K562 (cell line): ENCODE data around the gene MARCHF9. TPM values are rescaled to one million over a fixed set of nuclear protein-coding genes. Genes with fewer than 3 reads are reported as not detected.

ENCODE experiments used
- ATAC-seq: fragments of 200-7000 bp; cut with Tn5 transposase; 3 replicates; pipeline ENCODE4 v1.9.1; 2020; ENCODE audit warnings: moderate library complexity
- BruUV-seq: library from RNA; stranded (reverse); fragments of 400-500 nt; replicated peaks from 2 replicates; lab custom pipeline; 2021; lab: Mats Ljungman, UMichigan
- CTCF ChIA-PET: fragments of 300-600 bp; formaldehyde crosslinking; extraction: SDS; loops from one replicate; lab custom pipeline; 2021; ENCODE audit warnings: low intra/inter-chr PET ratio; lab: Yijun Ruan, JAX
- POLR2A ChIA-PET: fragments of 300-600, 350-650 bp; sonication (Branson Sonifier 250); formaldehyde crosslinking; extraction: SDS; loops from one replicate; lab custom pipeline; 2021; ENCODE audit warnings: antibody characterized with exemption, inconsistent platforms; lab: Yijun Ruan, JAX
- DNase-seq, 4 experiments: peaks; one replicate each; pipeline versions ENCODE4 v3.0.0 to v3.0.0-alpha.2; 2011 to 2018; ENCODE audit warnings: low spot score in 3 of 4, mixed read lengths in 3 of 4; ENCODE audit errors: extremely low read depth in 1 of 4
- FAIRE-seq: peaks from 2 replicates; lab custom pipeline; 2011; peaks lifted over from hg19 to GRCh38; lab: Jason Lieb, UNC
- H2AFZ ChIP-seq: 2 replicates; pipeline ENCODE4 v1.6.0; 2011; ENCODE audit warnings: low read depth, low read length, control low read depth, inconsistent platforms
- H3K27ac ChIP-seq: fragments of 200-600 bp; 3 replicates; pipeline ENCODE4 v1.8.0; 2011; ENCODE audit warnings: low read depth, mild to moderate bottlenecking, control low read depth, inconsistent platforms, low read length, moderate library complexity, mixed read lengths; ENCODE audit errors: extremely low read depth
- H3K27me3 ChIP-seq, 2 experiments: fragments of 300-600 bp in 1 of 2; 2 replicates in 1 of 2; 3 replicates in 1 of 2; pipeline versions ENCODE4 v1.6.0 to v1.8.0; 2011; ENCODE audit warnings: inconsistent platforms in 2 of 2, low read length in 2 of 2, mild to moderate bottlenecking in 1 of 2, mixed read lengths in 1 of 2, moderate library complexity in 1 of 2; ENCODE audit not compliant: control insufficient read depth in 2 of 2, insufficient read depth in 2 of 2
- H3K36me3 ChIP-seq: fragments of 300-600 bp; 3 replicates; pipeline ENCODE4 v1.8.0; 2011; ENCODE audit warnings: mild to moderate bottlenecking, low read length, inconsistent platforms; ENCODE audit not compliant: control insufficient read depth, insufficient read depth
- H3K4me1 ChIP-seq, 2 experiments: fragments of 200-600 bp in 1 of 2; replicated peaks in 1 of 2; 2 replicates in 1 of 2; 3 replicates in 1 of 2; pipeline versions ENCODE4 v1.5.1 to v1.8.0; 2011; ENCODE audit warnings: inconsistent platforms in 2 of 2, low read length in 2 of 2, mild to moderate bottlenecking in 1 of 2, mixed read lengths in 1 of 2, moderate library complexity in 1 of 2; ENCODE audit not compliant: control insufficient read depth in 2 of 2, insufficient read depth in 2 of 2
- H3K4me2 ChIP-seq: 2 replicates; pipeline ENCODE4 v1.6.1; 2011; ENCODE audit warnings: low read length, control low read depth, inconsistent platforms, mixed read lengths; ENCODE audit not compliant: insufficient read depth
- H3K4me3 ChIP-seq: fragments of 200-600 bp; sonication (generic), shearing (Covaris generic); 2 replicates; pipeline ENCODE4 v1.5.1; 2016; ENCODE audit warnings: control low read depth, inconsistent platforms
- H3K79me2 ChIP-seq: fragments of 200-600 bp; 3 replicates; pipeline ENCODE4 v1.8.0; 2011; ENCODE audit warnings: low read length, inconsistent platforms; ENCODE audit not compliant: control insufficient read depth, insufficient read depth
- H3K9ac ChIP-seq, 2 experiments: 2 replicates each; pipeline versions ENCODE4 v1.6.0 to v1.6.1; 2011; ENCODE audit warnings: low read depth in 2 of 2, low read length in 2 of 2, control low read depth in 1 of 2, inconsistent platforms in 1 of 2, mild to moderate bottlenecking in 1 of 2, mixed read lengths in 1 of 2; ENCODE audit not compliant: insufficient read depth in 1 of 2
- H3K9me1 ChIP-seq: one replicate; pipeline ENCODE4 v1.6.0; 2011; ENCODE audit warnings: inconsistent platforms, mild to moderate bottlenecking, low read length, moderate library complexity; ENCODE audit not compliant: control insufficient read depth, insufficient read depth
- H3K9me3 ChIP-seq: replicated peaks from 2 replicates; pipeline ENCODE4 v1.5.1; 2011; ENCODE audit warnings: low read depth, low read length, inconsistent platforms; ENCODE audit not compliant: control insufficient read depth, insufficient read depth
- H4K20me1 ChIP-seq: replicated peaks from 2 replicates; pipeline ENCODE4 v1.6.1; 2011; ENCODE audit warnings: low read length, inconsistent platforms, mixed read lengths; ENCODE audit not compliant: control insufficient read depth, insufficient read depth
- CHD1 ChIP-seq: fragments of 200-600 bp; sonication (generic); IDR thresholded peaks from one replicate; pipeline ENCODE4 v1.6.1; 2012; ENCODE audit warnings: mild to moderate bottlenecking, moderate library complexity, low read length, inconsistent platforms
- FOXJ3 ChIP-seq: sonication (generic); formaldehyde crosslinking; IDR thresholded peaks from 2 replicates; pipeline ENCODE4 v1.4.0; 2020; ENCODE audit warnings: mild to moderate bottlenecking, missing genetic modification reagents
- GATAD2B ChIP-seq: fragments of 450-650 bp; IDR thresholded peaks from 2 replicates; pipeline ENCODE4 v1.6.1; 2017; ENCODE audit warnings: mild to moderate bottlenecking, borderline replicate concordance
- RBM15 ChIP-seq: fragments of 200-400 bp; formaldehyde crosslinking; IDR thresholded peaks from 2 replicates; pipeline ENCODE4 v1.6.1; 2018; ENCODE audit warnings: mild to moderate bottlenecking, low read length, moderate library complexity; ENCODE audit not compliant: insufficient read depth
- RHOXF2B ChIP-seq: fragments of 250-450 bp; sonication (Bioruptor Pico); conservative IDR thresholded peaks from 2 replicates; pipeline ENCODE4 v1.5.1; 2021
- SREBF1 ChIP-seq: fragments of 150-350 bp; IDR thresholded peaks from 2 replicates; pipeline ENCODE4 v1.6.1; 2014; ENCODE audit warnings: antibody characterized with exemption, low read depth, low read length, borderline replicate concordance
- TAF15 ChIP-seq: fragments of 200-400 bp; formaldehyde crosslinking; IDR thresholded peaks from 2 replicates; pipeline ENCODE4 v1.6.1; 2017; ENCODE audit warnings: mild to moderate bottlenecking, low read depth, low read length, moderate library complexity
- XRCC3 ChIP-seq: fragments of 450-650 bp; IDR thresholded peaks from 2 replicates; pipeline ENCODE4 v1.6.1; 2017; ENCODE audit warnings: mild to moderate bottlenecking, moderate library complexity
- whole genome bisulfite sequencing: fragments of 100-300 bp; shearing (Covaris generic); methylation state at CpG from one replicate; pipeline ENCODE4 v1.1.6; 2016; ENCODE audit warnings: low coverage, mixed read lengths; ENCODE audit not compliant: insufficient coverage; ENCODE audit errors: missing lambda C conversion rate; 5-methylcytosine and 5-hydroxymethylcytosine counted together
- in situ Hi-C: fragments of 300-500 bp; cut with MboI; formaldehyde crosslinking; loops from 4 replicates; pipeline ENCODE4 v1.15.0; 2018; ENCODE audit warnings: inconsistent platforms, mixed read lengths
- intact Hi-C: fragments of 100-400 bp; cut with micrococcal nuclease; formaldehyde crosslinking; loops from 2 replicates; pipeline ENCODE4 v1.14.2; 2022
- polyA plus RNA-seq, 8 experiments: library from polyadenylated mRNA; depleted of rRNA in 4 of 8; stranded (reverse) in 5 of 8; unstranded in 3 of 8; fragments of >200 nt; fragmentation: Nextera tagmentation in 2 of 8; fragmentation: Illumina TruSeq in 1 of 8; extraction: Ambion mirVana in 2 of 8; extraction: Trizol in 1 of 8; gene quantifications; 2 replicates each; pipeline versions ENCODE4 v1.2.1 to v1.2.3, GENCODE V29; 2011 to 2014; ENCODE audit warnings: inconsistent platforms in 1 of 8, missing spikeins in 1 of 8
- total RNA-seq, 7 experiments: library from RNA; depleted of rRNA in 6 of 7; stranded (reverse); fragments of >200 nt in 6 of 7; fragmentation: Illumina TruSeq in 2 of 7; extraction: Trizol in 2 of 7; gene quantifications; 2 replicates each; pipeline versions ENCODE4 v1.2.1 to v1.2.3, GENCODE V29; 2011 to 2021; ENCODE audit warnings: low replicate concordance in 1 of 7
- TF ChIP-seq, protein P1 (sequence below): sonication (generic); formaldehyde crosslinking; IDR thresholded peaks from 2 replicates; pipeline ENCODE4 v1.5.0; 2020; ENCODE audit warnings: missing genetic modification reagents

The MARCHF9 gene
- total and polyA plus RNA-seq, 9 of the 15 experiments (the other 6 are each of a cell fraction or from before 2014, with no cell fraction given), result 0.80 to 12.4 (median 6.2) TPM

DNA sequence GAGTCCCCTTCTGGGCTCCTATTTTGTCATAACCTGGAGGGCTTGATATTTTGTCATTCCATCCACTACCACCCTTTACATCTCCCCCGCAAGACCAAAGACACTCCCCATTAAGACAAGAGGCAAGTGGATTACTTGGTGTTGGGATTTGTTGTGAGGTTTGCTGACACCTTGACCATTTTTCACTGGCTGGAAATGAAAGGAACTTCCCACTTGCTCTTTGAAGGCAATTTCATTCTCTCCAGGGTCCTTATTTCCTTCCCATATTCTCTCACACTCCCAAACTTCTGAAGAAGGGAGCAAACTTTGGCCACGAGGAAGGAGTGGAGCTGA lies 31.3 kb upstream of the MARCHF9 start:
- Histone ChIP-seq H3K36me3 (peaks cover 24% of the 10 kb centered on the region; the same call in 2 of the 3 replicates), H3K79me2 (no peaks in the 10 kb centered on the region), H3K9ac (peak overlapping the region in 1 of 2 experiments; percentile 75; a peak in 1 of 4 replicates), H3K4me2 (no peak overlapping the region), H3K4me1 (peaks cover 0 to 20% of the 10 kb centered on the region in 2 experiments; a peak in 2 of 5 replicates), H3K9me1 (no peaks in the 10 kb centered on the region), H3K9me3 (no peaks in the 10 kb centered on the region; the same call in 1 of the 2 replicates), H4K20me1 (no peaks in the 10 kb centered on the region), H3K27ac (no peak overlapping the region), H3K4me3 (no peak overlapping the region), H2AFZ (no peak overlapping the region), H3K27me3 (peaks cover 0 to 4% of the 10 kb centered on the region in 2 experiments; a peak in 1 of 5 replicates)
- 30% methylated on average over 2 of the region's 2 CpGs for WGBS
- ChIA-PET CTCF (no interaction called here), POLR2A (interaction anchor here (1.0 to 1.9 kb wide), 3 partner anchors 10 to 30 kb away, joined by 3 to 5 read pairs (median 4); partner anchors contain the start of gene OS9)
- BruUV-seq, result no TSS peak
- FAIRE-seq (no peak), DNase-seq (no peak), ATAC-seq (no peak)
- intact Hi-C loops (no loop called here), in situ Hi-C loops (no loop called here)
- TF ChIP-seq RBM15 (no peak), XRCC3 (no peak), SREBF1 (no peak), RHOXF2B (CRISPR knock-in tag) (no peak), TAF15 (no peak), CHD1 (no peak), GATAD2B (no peak), FOXJ3 (CRISPR knock-in tag) (no peak)
- TF ChIP-seq, protein P1, sequence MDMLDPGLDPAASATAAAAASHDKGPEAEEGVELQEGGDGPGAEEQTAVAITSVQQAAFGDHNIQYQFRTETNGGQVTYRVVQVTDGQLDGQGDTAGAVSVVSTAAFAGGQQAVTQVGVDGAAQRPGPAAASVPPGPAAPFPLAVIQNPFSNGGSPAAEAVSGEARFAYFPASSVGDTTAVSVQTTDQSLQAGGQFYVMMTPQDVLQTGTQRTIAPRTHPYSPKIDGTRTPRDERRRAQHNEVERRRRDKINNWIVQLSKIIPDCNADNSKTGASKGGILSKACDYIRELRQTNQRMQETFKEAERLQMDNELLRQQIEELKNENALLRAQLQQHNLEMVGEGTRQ (CRISPR knock-in tag), result no peak
